ENCODE measurements around the gene TMEM8B.
A peak's percentile ranks its signal among the peaks of the same experiment; 100 is the strongest.

The TMEM8B gene

GRCh38 chr9:35839926-35840325 lies 10.9 kb downstream of the TMEM8B start:
- Histone ChIP-seq H3K9ac (ENCODE audit: low read depth in 1 of 2, low read length in 2 of 2) (no peak overlapping the region), H3K36me3 (ENCODE audit: control insufficient read depth in 2 of 2, insufficient read depth in 2 of 2, low read length in 2 of 2) (no peaks in the 10 kb centered on the region), H3K27me3 (ENCODE audit: control insufficient read depth in 2 of 2, insufficient read depth in 2 of 2, low read length in 2 of 2) (no peaks in the 10 kb centered on the region), H3K9me3 (ENCODE audit: control insufficient read depth in 2 of 2, low read length in 2 of 2) (no peaks in the 10 kb centered on the region), H3K4me1 (ENCODE audit: control insufficient read depth in 2 of 2, insufficient read depth in 2 of 2, low read length in 2 of 2) (peaks cover 6 to 19% of the 10 kb centered on the region in 2 donors), H3K4me3 (ENCODE audit: low read length in 2 of 2) (no peak overlapping the region), H3K27ac (ENCODE audit: low read depth in 2 of 2, low read length in 2 of 2) (no peak overlapping the region)

- no peaks in the 10 kb centered on the region for H3K36me3 ChIP-seq (ENCODE audit: control insufficient read depth in 2 of 2, insufficient read depth in 2 of 2, low read length in 2 of 2)
- no peaks in the 10 kb centered on the region for H3K27me3 ChIP-seq (ENCODE audit: control insufficient read depth in 2 of 2, insufficient read depth in 2 of 2, low read length in 2 of 2)
- no peak overlapping the region for H3K27ac ChIP-seq (ENCODE audit: low read depth in 2 of 2, low read length in 2 of 2)
- no peaks in the 10 kb centered on the region for H3K9me3 ChIP-seq (ENCODE audit: control insufficient read depth in 2 of 2, low read length in 2 of 2)
- H3K9ac ChIP-seq (ENCODE audit: low read depth in 1 of 2, low read length in 2 of 2): no peak overlapping the region
- H3K4me3 ChIP-seq (ENCODE audit: low read length in 2 of 2): no peak overlapping the region
- H3K4me1 ChIP-seq (ENCODE audit: control insufficient read depth in 2 of 2, insufficient read depth in 2 of 2, low read length in 2 of 2): peaks cover 2 to 13% of the 10 kb centered on the region in 2 donors
Observed at GRCh38 chr9:35840881-35841644, 12.0 kb downstream of the TMEM8B start.

GRCh38 chr9:35841645-35841900 lies 12.5 kb downstream of the TMEM8B start:
- no peak overlapping the region for H3K9ac ChIP-seq (ENCODE audit: low read depth in 1 of 2, low read length in 2 of 2)
- H3K9me3 ChIP-seq (ENCODE audit: control insufficient read depth in 2 of 2, low read length in 2 of 2): no peaks in the 10 kb centered on the region
- peaks cover 2 to 12% of the 10 kb centered on the region in 2 donors for H3K4me1 ChIP-seq (ENCODE audit: control insufficient read depth in 2 of 2, insufficient read depth in 2 of 2, low read length in 2 of 2)
- peaks cover 0 to 2% of the 10 kb centered on the region in 2 donors for H3K36me3 ChIP-seq (ENCODE audit: control insufficient read depth in 2 of 2, insufficient read depth in 2 of 2, low read length in 2 of 2)
- H3K4me3 ChIP-seq (ENCODE audit: low read length in 2 of 2): no peak overlapping the region
- H3K27me3 ChIP-seq (ENCODE audit: control insufficient read depth in 2 of 2, insufficient read depth in 2 of 2, low read length in 2 of 2): no peaks in the 10 kb centered on the region
- no peak overlapping the region for H3K27ac ChIP-seq (ENCODE audit: low read depth in 2 of 2, low read length in 2 of 2)

- Histone ChIP-seq H3K4me3 (ENCODE audit: low read length in 2 of 2) (no peak overlapping the region), H3K9me3 (ENCODE audit: control insufficient read depth in 2 of 2, low read length in 2 of 2) (no peaks in the 10 kb centered on the region), H3K27me3 (ENCODE audit: control insufficient read depth in 2 of 2, insufficient read depth in 2 of 2, low read length in 2 of 2) (no peaks in the 10 kb centered on the region), H3K9ac (ENCODE audit: low read depth in 1 of 2, low read length in 2 of 2) (no peak overlapping the region), H3K4me1 (ENCODE audit: control insufficient read depth in 2 of 2, insufficient read depth in 2 of 2, low read length in 2 of 2) (peaks cover 2 to 12% of the 10 kb centered on the region in 2 donors), H3K27ac (ENCODE audit: low read depth in 2 of 2, low read length in 2 of 2) (no peak overlapping the region), H3K36me3 (ENCODE audit: control insufficient read depth in 2 of 2, insufficient read depth in 2 of 2, low read length in 2 of 2) (peaks cover 6 to 7% of the 10 kb centered on the region in 2 donors)
Observed at GRCh38 chr9:35842020-35842745, 13.2 kb downstream of the TMEM8B start.

- Histone ChIP-seq H3K36me3 (ENCODE audit: control insufficient read depth in 2 of 2, insufficient read depth in 2 of 2, low read length in 2 of 2) (peaks cover 9 to 10% of the 10 kb centered on the region in 2 donors), H3K27me3 (ENCODE audit: control insufficient read depth in 2 of 2, insufficient read depth in 2 of 2, low read length in 2 of 2) (no peaks in the 10 kb centered on the region), H3K9me3 (ENCODE audit: control insufficient read depth in 2 of 2, low read length in 2 of 2) (no peaks in the 10 kb centered on the region), H3K4me1 (ENCODE audit: control insufficient read depth in 2 of 2, insufficient read depth in 2 of 2, low read length in 2 of 2) (peaks cover 2 to 12% of the 10 kb centered on the region in 2 donors), H3K9ac (ENCODE audit: low read depth in 1 of 2, low read length in 2 of 2) (no peak overlapping the region), H3K27ac (ENCODE audit: low read depth in 2 of 2, low read length in 2 of 2) (no peak overlapping the region), H3K4me3 (ENCODE audit: low read length in 2 of 2) (no peak overlapping the region)
Observed at GRCh38 chr9:35842795-35843194, 13.8 kb downstream of the TMEM8B start.

- no peak overlapping the region for H3K9ac ChIP-seq (ENCODE audit: low read depth in 1 of 2, low read length in 2 of 2)
Observed at GRCh38 chr9:35844628-35845270, 15.7 kb downstream of the TMEM8B start.

GRCh38 chr9:35845824-35846771 lies 17.1 kb downstream of the TMEM8B start:
- no peaks in the 10 kb centered on the region for H3K9me3 ChIP-seq (ENCODE audit: control insufficient read depth in 2 of 2, low read length in 2 of 2)
- no peak overlapping the region for H3K4me3 ChIP-seq (ENCODE audit: low read length in 2 of 2)
- peaks cover 2 to 12% of the 10 kb centered on the region in 2 donors for H3K4me1 ChIP-seq (ENCODE audit: control insufficient read depth in 2 of 2, insufficient read depth in 2 of 2, low read length in 2 of 2)
- no peaks in the 10 kb centered on the region for H3K27me3 ChIP-seq (ENCODE audit: control insufficient read depth in 2 of 2, insufficient read depth in 2 of 2, low read length in 2 of 2)
- no peak overlapping the region for H3K9ac ChIP-seq (ENCODE audit: low read depth in 1 of 2, low read length in 2 of 2)
- H3K27ac ChIP-seq (ENCODE audit: low read depth in 2 of 2, low read length in 2 of 2): no peak overlapping the region
- H3K36me3 ChIP-seq (ENCODE audit: control insufficient read depth in 2 of 2, insufficient read depth in 2 of 2, low read length in 2 of 2): peaks cover 9 to 10% of the 10 kb centered on the region in 2 donors

More at GRCh38 chr9:35844628-35845270, 15.7 kb downstream of the TMEM8B start:
- Histone ChIP-seq H3K36me3 (ENCODE audit: control insufficient read depth in 2 of 2, insufficient read depth in 2 of 2, low read length in 2 of 2) (peaks cover 9 to 10% of the 10 kb centered on the region in 2 donors), H3K27ac (ENCODE audit: low read depth in 2 of 2, low read length in 2 of 2) (peak overlapping the region; percentile 7 to 51), H3K27me3 (ENCODE audit: control insufficient read depth in 2 of 2, insufficient read depth in 2 of 2, low read length in 2 of 2) (no peaks in the 10 kb centered on the region), H3K4me1 (ENCODE audit: control insufficient read depth in 2 of 2, insufficient read depth in 2 of 2, low read length in 2 of 2) (peaks cover 2 to 12% of the 10 kb centered on the region in 2 donors), H3K4me3 (ENCODE audit: low read length in 2 of 2) (no peak overlapping the region), H3K9me3 (ENCODE audit: control insufficient read depth in 2 of 2, low read length in 2 of 2) (no peaks in the 10 kb centered on the region)

GRCh38 chr9:35847792-35848572 lies 19.0 kb downstream of the TMEM8B start:
- Histone ChIP-seq H3K9me3 (ENCODE audit: control insufficient read depth in 2 of 2, low read length in 2 of 2) (no peaks in the 10 kb centered on the region), H3K4me1 (ENCODE audit: control insufficient read depth in 2 of 2, insufficient read depth in 2 of 2, low read length in 2 of 2) (peaks cover 2 to 10% of the 10 kb centered on the region in 2 donors), H3K4me3 (ENCODE audit: low read length in 2 of 2) (no peak overlapping the region), H3K9ac (ENCODE audit: low read depth in 1 of 2, low read length in 2 of 2) (no peak overlapping the region), H3K27me3 (ENCODE audit: control insufficient read depth in 2 of 2, insufficient read depth in 2 of 2, low read length in 2 of 2) (no peaks in the 10 kb centered on the region), H3K27ac (ENCODE audit: low read depth in 2 of 2, low read length in 2 of 2) (peak overlapping the region in 1 of 2 donors; percentile 16), H3K36me3 (ENCODE audit: control insufficient read depth in 2 of 2, insufficient read depth in 2 of 2, low read length in 2 of 2) (peaks cover 9 to 10% of the 10 kb centered on the region in 2 donors)

- peaks cover 2% of the 10 kb centered on the region in 2 donors for H3K36me3 ChIP-seq (ENCODE audit: control insufficient read depth in 2 of 2, insufficient read depth in 2 of 2, low read length in 2 of 2)
- no peaks in the 10 kb centered on the region for H3K27me3 ChIP-seq (ENCODE audit: control insufficient read depth in 2 of 2, insufficient read depth in 2 of 2, low read length in 2 of 2)
- H3K9me3 ChIP-seq (ENCODE audit: control insufficient read depth in 2 of 2, low read length in 2 of 2): no peaks in the 10 kb centered on the region
- no peak overlapping the region for H3K4me3 ChIP-seq (ENCODE audit: low read length in 2 of 2)
- no peak overlapping the region for H3K27ac ChIP-seq (ENCODE audit: low read depth in 2 of 2, low read length in 2 of 2)
- H3K4me1 ChIP-seq (ENCODE audit: control insufficient read depth in 2 of 2, insufficient read depth in 2 of 2, low read length in 2 of 2): no peaks in the 10 kb centered on the region
- no peak overlapping the region for H3K9ac ChIP-seq (ENCODE audit: low read depth in 1 of 2, low read length in 2 of 2)
Observed at GRCh38 chr9:35852267-35852815, 23.3 kb downstream of the TMEM8B start.

Data from mucosa of rectum (tissue), 2 donors.